Lung (tissue), 12 donors: ENCODE data around the gene UBALD2. TPM values are rescaled to one million over a fixed set of nuclear protein-coding genes. Genes with fewer than 3 reads are reported as not detected.

Experiments
- ATAC-seq: fragments of 200-7000 bp; cut with Tn5 transposase; one replicate; pipeline ENCODE4 v1.9.1; 2020; ENCODE audit warnings: moderate number of reproducible peaks; ENCODE audit not compliant: insufficient read depth, low FRiP score
- DNase-seq, 3 donors: peaks; one replicate each; pipeline ENCODE4 v3.0.0-alpha.2; 2013 to 2017
- H3K27ac ChIP-seq, 2 donors: one replicate each; pipeline ENCODE4 v1.5.1; 2013; ENCODE audit warnings: mild to moderate bottlenecking in 2 of 2, moderate library complexity in 2 of 2, control low read depth in 1 of 2, inconsistent platforms in 1 of 2, low read depth in 1 of 2, low read length in 1 of 2
- H3K27me3 ChIP-seq, 3 donors: one replicate each; pipeline ENCODE4 v1.5.1; 2013; ENCODE audit warnings: low read length in 2 of 3; ENCODE audit not compliant: control insufficient read depth in 3 of 3, insufficient read depth in 3 of 3
- H3K36me3 ChIP-seq, 4 donors: one replicate each; pipeline ENCODE4 v1.5.1; 2013; ENCODE audit warnings: low read length in 4 of 4, mild to moderate bottlenecking in 1 of 4, moderate library complexity in 1 of 4; ENCODE audit not compliant: control insufficient read depth in 4 of 4, insufficient read depth in 4 of 4
- H3K4me1 ChIP-seq, 5 donors: one replicate each; pipeline ENCODE4 v1.5.1; 2013; ENCODE audit warnings: low read length in 5 of 5, mild to moderate bottlenecking in 2 of 5, moderate library complexity in 1 of 5; ENCODE audit not compliant: control insufficient read depth in 5 of 5, insufficient read depth in 5 of 5
- H3K4me3 ChIP-seq: one replicate; pipeline ENCODE4 v1.5.1; 2013; ENCODE audit warnings: mild to moderate bottlenecking, control low read depth, moderate library complexity
- H3K9ac ChIP-seq, 2 donors: one replicate each; pipeline ENCODE4 v1.5.1; 2013; ENCODE audit warnings: low read length in 2 of 2, control low read depth in 1 of 2; ENCODE audit not compliant: insufficient read depth in 1 of 2
- H3K9me3 ChIP-seq, 4 donors: one replicate each; pipeline ENCODE4 v1.5.1; 2013; ENCODE audit warnings: low read length in 3 of 4, mild to moderate bottlenecking in 1 of 4, moderate library complexity in 1 of 4; ENCODE audit not compliant: control insufficient read depth in 4 of 4, insufficient read depth in 3 of 4
- CTCF ChIP-seq: IDR thresholded peaks from 2 replicates; pipeline ENCODE4 v1.5.1; 2012; ENCODE audit warnings: mild to moderate bottlenecking; ENCODE audit errors: control extremely low read depth, extremely low read depth
- WGBS, 2 donors: extraction: QIAGEN DNeasy Blood & Tissue Kit; methylation state at CpG; one replicate each; pipeline ENCODE4 v1.1.7; 2013; 5-methylcytosine and 5-hydroxymethylcytosine counted together
- polyA plus RNA-seq, 2 donors: library from polyadenylated mRNA; stranded (reverse); fragments of 200-250 nt; gene quantifications; one replicate each; pipeline ENCODE4 v1.2.1, GENCODE V29; 2013
- total RNA-seq, 2 donors: library from RNA; depleted of rRNA in 1 of 2; stranded (reverse); fragments of >200 nt in 1 of 2; gene quantifications; one replicate each; pipeline ENCODE4 v1.2.1, GENCODE V29; 2014 to 2021
- donor health status: control.
- donor health status: control.
- donor health status: Bipolar disorder and iron deficiency.
- donor health status: healthy.
- donor health status: DM: yes; HTN: yes; CAD: no.

The UBALD2 gene
- total and polyA plus RNA-seq, 4 donors, result 11.6 to 64.0 (median 58.5) TPM

DNA sequence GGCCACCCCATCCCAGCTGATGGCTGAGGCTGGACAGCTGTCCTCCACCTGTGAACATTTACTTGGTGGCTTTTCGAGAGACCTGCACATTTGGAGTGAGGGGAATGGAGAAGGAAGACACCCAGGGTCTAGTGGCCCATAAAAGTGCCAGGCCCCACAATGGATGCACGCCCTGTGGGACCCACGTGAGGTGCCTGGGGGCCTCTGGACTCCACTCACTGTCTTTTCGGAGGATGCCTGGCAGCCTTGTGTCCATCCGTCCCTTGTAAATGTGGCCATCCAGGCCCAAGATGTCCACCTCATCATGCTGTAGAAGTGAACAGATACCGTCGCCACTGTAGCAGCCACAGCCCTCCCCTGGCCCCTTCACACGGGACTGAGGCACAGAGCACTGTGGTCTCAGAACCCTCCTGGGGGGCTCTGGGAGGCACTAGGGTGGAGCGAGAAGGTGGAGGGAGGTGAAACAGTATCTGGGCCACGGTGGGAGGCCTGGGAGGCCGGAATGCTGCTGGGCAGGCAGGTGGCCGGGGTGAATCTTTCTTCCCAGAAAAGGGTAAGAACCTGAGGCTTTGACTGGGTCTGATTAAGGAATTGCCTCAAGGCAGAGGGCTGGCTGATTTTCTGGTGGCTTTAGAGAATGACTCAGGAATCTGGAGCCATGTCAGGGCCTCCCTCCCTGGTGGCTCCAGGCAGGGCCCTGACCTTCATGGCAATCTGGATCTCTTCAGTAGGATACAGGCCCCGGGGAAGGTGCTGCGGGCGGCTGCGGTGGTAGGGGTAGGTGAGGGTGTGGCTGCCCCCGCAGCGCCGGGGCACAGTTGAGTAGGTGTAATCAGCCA is 11.5 kb downstream of the UBALD2 start:
- Histone ChIP-seq H3K4me3 (no peak overlapping the region), H3K4me1 (peaks cover 0 to 33% (median 13%) of the 10 kb centered on the region in 5 donors), H3K27ac (no peak overlapping the region), H3K9me3 (no peaks in the 10 kb centered on the region), H3K9ac (no peak overlapping the region), H3K27me3 (no peaks in the 10 kb centered on the region), H3K36me3 (peaks cover 0 to 4% (median 0%) of the 10 kb centered on the region in 4 donors)
- DNase-seq (no peak), ATAC-seq (no peak)
- WGBS, 2 donors, result 94 to 95% methylated on average over 19 of the region's 19 CpGs
- TF ChIP-seq CTCF, result no peak

- no peak overlapping the region for H3K4me3 ChIP-seq
- DNase-seq, result no peak
- no peak for TF ChIP-seq CTCF
Observed at GRCh38 chr17:76277300-76278267, 12.4 kb downstream of the UBALD2 start.

DNA sequence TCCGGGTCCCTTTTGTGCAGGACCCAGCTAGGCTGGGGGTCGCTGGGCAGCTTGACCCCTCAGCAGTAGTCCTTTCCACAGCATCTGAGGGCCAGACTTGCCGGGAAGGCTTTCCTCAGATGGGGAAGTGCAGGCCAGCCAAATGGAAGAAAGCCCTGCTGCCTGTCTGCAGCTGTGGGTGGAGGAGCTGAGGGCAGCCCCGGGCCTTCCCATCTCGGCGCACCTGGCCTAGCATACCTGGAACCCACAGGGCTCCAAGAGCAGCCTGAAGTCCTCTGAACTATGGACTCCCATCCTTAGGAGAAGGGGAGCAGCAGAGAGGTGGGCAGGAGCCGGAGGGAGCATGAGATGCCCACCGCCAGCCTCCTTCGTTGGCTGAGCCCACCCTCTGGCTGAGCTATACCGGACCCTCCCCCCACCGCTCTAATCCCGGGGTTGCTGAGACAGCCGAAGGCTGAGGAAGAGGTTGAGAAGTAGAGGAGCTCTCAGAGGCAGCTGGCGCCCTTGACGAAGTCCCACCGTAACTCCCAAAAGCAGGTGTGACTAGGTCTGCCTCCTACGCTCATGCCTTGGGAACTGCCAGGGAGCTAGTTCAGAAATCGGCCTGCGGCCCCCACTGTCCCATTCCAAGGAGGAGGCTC is 13.2 kb downstream of the UBALD2 start:
- H3K9ac ChIP-seq, result no peak overlapping the region

More at GRCh38 chr17:76277300-76278267, 12.4 kb downstream of the UBALD2 start:
- no peak overlapping the region for H3K9ac ChIP-seq
- H3K27ac ChIP-seq, result no peak overlapping the region
- no peaks in the 10 kb centered on the region for H3K27me3 ChIP-seq
- no peaks in the 10 kb centered on the region for H3K9me3 ChIP-seq
- peaks cover 0 to 4% (median 0%) of the 10 kb centered on the region in 4 donors for H3K36me3 ChIP-seq
- WGBS, 2 donors, result 93 to 94% methylated on average over 31 of the region's 31 CpGs
- no peak for ATAC-seq
- peaks cover 0 to 24% (median 5%) of the 10 kb centered on the region in 5 donors for H3K4me1 ChIP-seq

More for the DNA sequence above, 13.2 kb downstream of the UBALD2 start:
- H3K9me3 ChIP-seq, result no peaks in the 10 kb centered on the region
- peaks cover 0 to 4% (median 0%) of the 10 kb centered on the region in 4 donors for H3K36me3 ChIP-seq
- H3K4me3 ChIP-seq, result no peak overlapping the region
- no peak for TF ChIP-seq CTCF
- 90 to 94% methylated on average over 19 of the region's 19 CpGs for WGBS, 2 donors
- H3K27ac ChIP-seq, result no peak overlapping the region
- H3K4me1 ChIP-seq, result peaks cover 0 to 17% (median 3%) of the 10 kb centered on the region in 5 donors
- ATAC-seq (no peak), DNase-seq (no peak)
- H3K27me3 ChIP-seq, result no peaks in the 10 kb centered on the region
